GM12878 (cell line): ENCODE results near the gene OR5H6. TPM values are rescaled to one million over a fixed set of nuclear protein-coding genes. Genes with fewer than 3 reads are reported as not detected.
A peak's percentile ranks its signal among the peaks of the same experiment; 100 is the strongest.

Experiments used
- ATAC-seq: fragments of 200-7000 bp; cut with Tn5 transposase; 3 replicates; pipeline ENCODE4 v1.9.1; 2020; ENCODE audit warnings: mild to moderate bottlenecking, moderate library complexity
- BruUV-seq: library from RNA; stranded (reverse); fragments of 400-500 nt; replicated peaks from 2 replicates; lab custom pipeline; 2021; lab: Mats Ljungman, UMichigan
- CTCF ChIA-PET: fragments of 300-600 bp; sonication (Branson Sonifier 250); formaldehyde crosslinking; extraction: SDS; loops from one replicate; lab custom pipeline; 2021; ENCODE audit warnings: inconsistent platforms; lab: Yijun Ruan, JAX
- POLR2A ChIA-PET: fragments of 350-600 bp; formaldehyde crosslinking; extraction: SDS; loops from one replicate; lab custom pipeline; 2021; ENCODE audit warnings: inconsistent platforms; lab: Charles Lee
- RAD21 ChIA-PET: fragments of 300-600 bp; sonication (Branson Sonifier 250); formaldehyde crosslinking; loops from one replicate; lab custom pipeline; 2023; ENCODE audit warnings: antibody characterized with exemption; ENCODE audit not compliant: unreplicated experiment; lab: Charles Lee
- SMC1A ChIA-PET: fragments of 300-600 bp; sonication (Branson Sonifier 250); formaldehyde crosslinking; loops from one replicate; lab custom pipeline; 2023; ENCODE audit not compliant: unreplicated experiment, uncharacterized antibody; lab: Charles Lee
- DNase-seq: peaks from one replicate; pipeline ENCODE4 v3.0.0-alpha.2; 2011; ENCODE audit warnings: low read depth, low spot score
- FAIRE-seq: peaks from 3 replicates; lab custom pipeline; 2011; peaks lifted over from hg19 to GRCh38; lab: Jason Lieb, UNC
- H2AFZ ChIP-seq: 2 replicates; pipeline ENCODE4 v1.6.0; 2011; ENCODE audit warnings: low read depth, low read length, control low read depth; ENCODE audit not compliant: control insufficient read depth
- H3K27ac ChIP-seq: 2 replicates; pipeline ENCODE4 v1.5.1; 2011; ENCODE audit warnings: control low read depth; ENCODE audit not compliant: control insufficient read depth, insufficient read depth
- H3K27me3 ChIP-seq, 2 experiments: replicated peaks in 1 of 2; 2 replicates each; pipeline versions ENCODE4 v1.6.0 to v1.6.1; 2011; ENCODE audit warnings: low read length in 1 of 2; ENCODE audit not compliant: control insufficient read depth in 2 of 2, insufficient read depth in 2 of 2
- H3K36me3 ChIP-seq, 2 experiments: 2 replicates each; pipeline ENCODE4 v1.5.1; 2011; ENCODE audit warnings: low read length in 1 of 2; ENCODE audit not compliant: control insufficient read depth in 2 of 2, insufficient read depth in 2 of 2
- H3K4me1 ChIP-seq: 2 replicates; pipeline ENCODE4 v1.6.1; 2011; ENCODE audit warnings: mild to moderate bottlenecking, low read length, moderate library complexity, mixed read lengths; ENCODE audit not compliant: control insufficient read depth, insufficient read depth
- H3K4me2 ChIP-seq: 2 replicates; pipeline ENCODE4 v1.6.0; 2011; ENCODE audit warnings: control low read depth; ENCODE audit not compliant: control insufficient read depth, insufficient read depth
- H3K4me3 ChIP-seq: fragments of 200-600 bp; sonication (generic); 2 replicates; pipeline ENCODE4 v1.5.1; 2016
- H3K79me2 ChIP-seq: 2 replicates; pipeline ENCODE4 v1.6.0; 2011; ENCODE audit warnings: low read length; ENCODE audit not compliant: control insufficient read depth, insufficient read depth
- H3K9ac ChIP-seq: 2 replicates; pipeline ENCODE4 v1.8.0; 2011; ENCODE audit warnings: low read length, control low read depth, mixed read lengths; ENCODE audit not compliant: control insufficient read depth, insufficient read depth
- H3K9me3 ChIP-seq: replicated peaks from 3 replicates; pipeline ENCODE4 v1.5.1; 2011; ENCODE audit warnings: mild to moderate bottlenecking, low read length; ENCODE audit not compliant: control insufficient read depth, insufficient read depth
- H4K20me1 ChIP-seq: 2 replicates; pipeline ENCODE4 v1.6.0; 2011; ENCODE audit not compliant: control insufficient read depth, insufficient read depth
- IKZF1 ChIP-seq: fragments of 450-650 bp; conservative IDR thresholded peaks from 2 replicates; pipeline ENCODE4 v1.6.1; 2017; ENCODE audit warnings: antibody characterized with exemption, mild to moderate bottlenecking
- IKZF2 ChIP-seq, 2 experiments: fragments of 450-650 bp; IDR thresholded peaks; 2 replicates each; pipeline ENCODE4 v1.6.1; 2017; ENCODE audit warnings: mild to moderate bottlenecking in 2 of 2, moderate library complexity in 2 of 2
- MEF2A ChIP-seq: IDR thresholded peaks from 2 replicates; pipeline ENCODE4 v1.6.1; 2011; ENCODE audit warnings: low read depth, mild to moderate bottlenecking, low read length, moderate library complexity; ENCODE audit not compliant: insufficient read depth
- MTA2 ChIP-seq: fragments of 450-650 bp; IDR thresholded peaks from 2 replicates; pipeline ENCODE4 v1.6.1; 2016; ENCODE audit warnings: low read depth, mild to moderate bottlenecking, moderate library complexity
- NBN ChIP-seq: fragments of 450-650 bp; IDR thresholded peaks from 2 replicates; pipeline ENCODE4 v1.6.1; 2016
- RELB ChIP-seq: fragments of 450-650 bp; IDR thresholded peaks from 2 replicates; pipeline ENCODE4 v1.6.1; 2017; ENCODE audit warnings: low read depth, mild to moderate bottlenecking, moderate library complexity
- SMC3 ChIP-seq: IDR thresholded peaks from 2 replicates; pipeline ENCODE4 v1.6.1; 2011; ENCODE audit warnings: low read length, improper control_type of control experiment, borderline replicate concordance
- STAT3 ChIP-seq: IDR thresholded peaks from 2 replicates; pipeline ENCODE4 v1.6.1; 2011; ENCODE audit warnings: low read depth, low read length, improper control_type of control experiment
- WGBS: methylation state at CpG from one replicate; pipeline ENCODE4 v1.1.6; 2016; ENCODE audit warnings: low lambda C conversion rate; ENCODE audit not compliant: insufficient replicate concordance, insufficient coverage; ENCODE audit errors: missing lambda C conversion rate; 5-methylcytosine and 5-hydroxymethylcytosine counted together
- in situ Hi-C: fragments of 300-500 bp; cut with MboI; formaldehyde crosslinking; loops from 9 replicates; pipeline ENCODE4 v1.14.3; 2018; ENCODE audit warnings: mixed read lengths
- intact Hi-C: fragments of 100-400 bp; cut with micrococcal nuclease; formaldehyde crosslinking; loops from one replicate; pipeline ENCODE4 v1.14.2; 2022; ENCODE audit not compliant: unreplicated experiment
- polyA plus RNA-seq, 11 experiments: library from polyadenylated mRNA; depleted of rRNA in 4 of 11; unstranded in 6 of 11; stranded (reverse) in 5 of 11; fragments of >200 nt; fragmentation: Nextera tagmentation in 4 of 11; fragmentation: Illumina TruSeq in 1 of 11; extraction: Ambion mirVana in 4 of 11; extraction: Trizol in 1 of 11; gene quantifications; 1 replicate in 1 of 11; 2 replicates in 10 of 11; pipeline versions ENCODE4 v1.2.1 to v1.2.3, GENCODE V29; 2011 to 2016; ENCODE audit warnings: inconsistent platforms in 2 of 11, missing spikeins in 2 of 11, low read depth in 1 of 11
- total RNA-seq, 4 experiments: library from RNA; depleted of rRNA in 3 of 4; stranded (reverse); fragments of >200 nt in 3 of 4; fragmentation: Illumina TruSeq in 1 of 4; extraction: Trizol in 1 of 4; gene quantifications; 2 replicates each; pipeline versions ENCODE4 v1.2.1 to v1.2.3, GENCODE V29; 2013 to 2021
- TF ChIP-seq, protein P1 (sequence below): fragments of 450-650 bp; IDR thresholded peaks from 2 replicates; pipeline ENCODE4 v1.6.1; 2017; ENCODE audit warnings: mild to moderate bottlenecking, moderate library complexity

Gene OR5H6
- total and polyA plus RNA-seq, 10 of the 15 experiments (the other 5 are each of a cell fraction or from before 2014, with no cell fraction given): 1.2 TPM; not detected in 9

GRCh38 chr3:98215051-98215450, 49.0 kb upstream of the OR5H6 start (continued):
- TF ChIP-seq, protein P1, sequence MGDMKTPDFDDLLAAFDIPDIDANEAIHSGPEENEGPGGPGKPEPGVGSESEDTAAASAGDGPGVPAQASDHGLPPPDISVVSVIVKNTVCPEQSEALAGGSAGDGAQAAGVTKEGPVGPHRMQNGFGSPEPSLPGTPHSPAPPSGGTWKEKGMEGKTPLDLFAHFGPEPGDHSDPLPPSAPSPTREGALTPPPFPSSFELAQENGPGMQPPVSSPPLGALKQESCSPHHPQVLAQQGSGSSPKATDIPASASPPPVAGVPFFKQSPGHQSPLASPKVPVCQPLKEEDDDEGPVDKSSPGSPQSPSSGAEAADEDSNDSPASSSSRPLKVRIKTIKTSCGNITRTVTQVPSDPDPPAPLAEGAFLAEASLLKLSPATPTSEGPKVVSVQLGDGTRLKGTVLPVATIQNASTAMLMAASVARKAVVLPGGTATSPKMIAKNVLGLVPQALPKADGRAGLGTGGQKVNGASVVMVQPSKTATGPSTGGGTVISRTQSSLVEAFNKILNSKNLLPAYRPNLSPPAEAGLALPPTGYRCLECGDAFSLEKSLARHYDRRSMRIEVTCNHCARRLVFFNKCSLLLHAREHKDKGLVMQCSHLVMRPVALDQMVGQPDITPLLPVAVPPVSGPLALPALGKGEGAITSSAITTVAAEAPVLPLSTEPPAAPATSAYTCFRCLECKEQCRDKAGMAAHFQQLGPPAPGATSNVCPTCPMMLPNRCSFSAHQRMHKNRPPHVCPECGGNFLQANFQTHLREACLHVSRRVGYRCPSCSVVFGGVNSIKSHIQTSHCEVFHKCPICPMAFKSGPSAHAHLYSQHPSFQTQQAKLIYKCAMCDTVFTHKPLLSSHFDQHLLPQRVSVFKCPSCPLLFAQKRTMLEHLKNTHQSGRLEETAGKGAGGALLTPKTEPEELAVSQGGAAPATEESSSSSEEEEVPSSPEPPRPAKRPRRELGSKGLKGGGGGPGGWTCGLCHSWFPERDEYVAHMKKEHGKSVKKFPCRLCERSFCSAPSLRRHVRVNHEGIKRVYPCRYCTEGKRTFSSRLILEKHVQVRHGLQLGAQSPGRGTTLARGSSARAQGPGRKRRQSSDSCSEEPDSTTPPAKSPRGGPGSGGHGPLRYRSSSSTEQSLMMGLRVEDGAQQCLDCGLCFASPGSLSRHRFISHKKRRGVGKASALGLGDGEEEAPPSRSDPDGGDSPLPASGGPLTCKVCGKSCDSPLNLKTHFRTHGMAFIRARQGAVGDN: no peak
- TF ChIP-seq IKZF2 (IDR thresholded peaks at IDR 0.05) (peak in 1 of 2 experiments; percentile 30; a peak in 2 of 4 replicates), IKZF1 (peak; percentile 38; the same call in 1 of the 2 replicates), SMC3 (no peak)

DNA sequence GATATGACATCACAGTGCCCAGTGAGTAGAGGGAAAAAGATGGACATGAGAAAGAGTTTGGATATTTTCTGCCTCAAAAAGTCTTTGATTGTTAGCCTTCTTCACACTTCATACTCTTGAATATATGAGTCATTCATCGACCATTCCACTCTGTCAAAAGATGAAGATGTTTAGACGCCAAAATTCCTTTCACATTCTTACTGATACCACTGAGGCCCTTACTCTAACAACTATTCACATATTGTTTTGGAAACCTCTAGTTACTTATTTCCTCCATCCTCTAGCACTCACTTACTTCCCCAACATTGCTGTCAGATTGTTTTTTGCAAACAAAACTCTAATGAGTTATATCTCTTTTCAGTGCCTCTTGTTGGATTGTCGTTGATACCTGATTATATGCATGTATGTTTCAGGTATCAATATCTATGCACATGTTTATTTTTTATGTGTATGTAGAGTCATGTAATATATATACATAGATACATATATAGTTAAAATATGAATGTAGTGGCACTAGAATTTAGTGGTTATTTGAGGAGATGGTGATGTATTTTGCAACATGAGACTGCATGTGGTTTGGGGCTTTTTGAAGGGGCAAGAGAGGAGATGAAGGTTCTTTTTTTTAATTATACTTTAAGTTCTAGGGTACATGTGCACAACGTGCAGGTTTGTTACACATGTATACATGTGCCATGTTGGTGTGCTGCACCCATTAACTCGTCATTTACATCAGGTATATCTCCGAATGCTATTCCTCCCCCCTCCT, 40.0 kb upstream of the OR5H6 start:
- Histone ChIP-seq H3K36me3 (no peaks in the 10 kb centered on the region), H4K20me1 (no peaks in the 10 kb centered on the region), H3K27ac (no peak overlapping the region), H3K4me3 (no peak overlapping the region), H3K27me3 (no peaks in the 10 kb centered on the region), H3K4me1 (no peaks in the 10 kb centered on the region), H3K4me2 (no peak overlapping the region), H3K9me3 (no peaks in the 10 kb centered on the region), H3K79me2 (no peaks in the 10 kb centered on the region), H2AFZ (no peak overlapping the region), H3K9ac (no peak overlapping the region)
- intact Hi-C loops: no loop called here
- no TSS peak for BruUV-seq
- ChIA-PET CTCF (interaction anchor here (1.2 to 1.5 kb wide), 4 partner anchors 13 to 184 kb away, joined by 4 read pairs; no protein-coding TSS in a partner anchor), SMC1A (interaction anchor here (1.0 to 2.6 kb wide), 2 partner anchors 11 to 14 kb away, joined by 4 to 18 read pairs; no protein-coding TSS in a partner anchor), RAD21 (no interaction called here), POLR2A (interaction anchor here (0.6 to 1.0 kb wide), 3 partner anchors 9 to 1784 kb away, joined by 3 to 4 read pairs (median 3); no protein-coding TSS in a partner anchor)
- WGBS: 7% methylated on average over 6 of the region's 6 CpGs
- no peak for DNase-seq
- FAIRE-seq: no peak
- TF ChIP-seq RELB: peak; percentile 32; the same call in 1 of the 2 replicates
- TF ChIP-seq MTA2: peak; percentile 39; the same call in 1 of the 2 replicates
- TF ChIP-seq STAT3: no peak
- TF ChIP-seq NBN: no peak
- TF ChIP-seq MEF2A: no peak
- TF ChIP-seq, protein P1: peak; percentile 28; the same call in 1 of the 2 replicates
- in situ Hi-C loops: no loop called here
- ATAC-seq: peak; percentile 70
